Liver (tissue), 9 donors: ENCODE results near the gene TRPC1. TPM values are rescaled to one million over a fixed set of nuclear protein-coding genes. Genes with fewer than 3 reads are reported as not detected.

ENCODE experiments used
- DNase-seq: peaks from one replicate; pipeline ENCODE4 v3.0.0-alpha.2; 2017; ENCODE audit warnings: low spot score
- H3K27ac ChIP-seq, 2 donors: one replicate each; pipeline ENCODE4 v1.7.0; 2013; ENCODE audit warnings: inconsistent platforms in 2 of 2, low read length in 2 of 2, control low read depth in 1 of 2, low read depth in 1 of 2, mild to moderate bottlenecking in 1 of 2
- H3K27me3 ChIP-seq, 4 donors: one replicate each; pipeline versions ENCODE4 v1.6.1 to v1.7.0; 2013; ENCODE audit warnings: low read length in 3 of 4, inconsistent platforms in 1 of 4, mild to moderate bottlenecking in 1 of 4, moderate library complexity in 1 of 4; ENCODE audit not compliant: control insufficient read depth in 4 of 4, insufficient read depth in 4 of 4
- H3K36me3 ChIP-seq, 4 donors: one replicate each; pipeline versions ENCODE4 v1.6.1 to v1.7.0; 2013; ENCODE audit warnings: low read length in 3 of 4, mild to moderate bottlenecking in 3 of 4, low read depth in 1 of 4, moderate library complexity in 1 of 4; ENCODE audit not compliant: control insufficient read depth in 4 of 4, insufficient read depth in 3 of 4
- H3K4me1 ChIP-seq, 4 donors: one replicate each; pipeline versions ENCODE4 v1.6.1 to v1.7.0; 2013; ENCODE audit warnings: low read length in 3 of 4, mild to moderate bottlenecking in 3 of 4, moderate library complexity in 1 of 4; ENCODE audit not compliant: control insufficient read depth in 4 of 4, insufficient read depth in 4 of 4
- H3K4me3 ChIP-seq, 3 donors: one replicate each; pipeline versions ENCODE4 v1.6.1 to v1.7.0; 2013; ENCODE audit warnings: low read length in 3 of 3, control low read depth in 1 of 3, low read depth in 1 of 3, mild to moderate bottlenecking in 1 of 3
- H3K9ac ChIP-seq, 2 donors: one replicate each; pipeline ENCODE4 v1.7.0; 2013; ENCODE audit warnings: low read length in 2 of 2, mild to moderate bottlenecking in 2 of 2, moderate library complexity in 2 of 2, control low read depth in 1 of 2, low read depth in 1 of 2
- H3K9me3 ChIP-seq, 4 donors: one replicate each; pipeline versions ENCODE4 v1.6.1 to v1.7.0; 2013; ENCODE audit warnings: low read length in 3 of 4; ENCODE audit not compliant: control insufficient read depth in 4 of 4
- EGR1 ChIP-seq, 2 donors: IDR thresholded peaks; 2 replicates each; pipeline ENCODE4 v1.6.1; 2016 to 2018; ENCODE audit warnings: antibody characterized with exemption in 2 of 2, low read depth in 2 of 2
- FOXA1 ChIP-seq: IDR thresholded peaks from 2 replicates; pipeline ENCODE4 v1.6.1; 2016; ENCODE audit warnings: antibody characterized with exemption
- FOXA2 ChIP-seq: IDR thresholded peaks from 2 replicates; pipeline ENCODE4 v1.6.1; 2016; ENCODE audit warnings: antibody characterized with exemption
- GABPA ChIP-seq, 2 donors: IDR thresholded peaks in 1 of 2; conservative IDR thresholded peaks in 1 of 2; 2 replicates each; pipeline ENCODE4 v1.6.1; 2016; ENCODE audit warnings: antibody characterized with exemption in 2 of 2, mild to moderate bottlenecking in 1 of 2, moderate library complexity in 1 of 2
- HNF4A ChIP-seq, 2 donors: conservative IDR thresholded peaks; 2 replicates each; pipeline ENCODE4 v1.6.1; 2016; ENCODE audit warnings: antibody characterized with exemption in 2 of 2, mild to moderate bottlenecking in 2 of 2
- HNF4G ChIP-seq: IDR thresholded peaks from 2 replicates; pipeline ENCODE4 v1.6.1; 2016; ENCODE audit warnings: antibody characterized with exemption
- JUND ChIP-seq, 2 donors: IDR thresholded peaks; 2 replicates each; pipeline ENCODE4 v1.6.1; 2016; ENCODE audit warnings: antibody characterized with exemption in 2 of 2
- NR2F2 ChIP-seq: IDR thresholded peaks from 2 replicates; pipeline ENCODE4 v1.6.1; 2016; ENCODE audit warnings: antibody characterized with exemption
- RAD21 ChIP-seq, 2 donors: IDR thresholded peaks; 2 replicates each; pipeline ENCODE4 v1.6.1; 2016; ENCODE audit warnings: antibody characterized with exemption in 2 of 2, mild to moderate bottlenecking in 2 of 2
- RXRA ChIP-seq, 2 donors: IDR thresholded peaks; 2 replicates each; pipeline ENCODE4 v1.6.1; 2017 to 2018; ENCODE audit warnings: antibody characterized with exemption in 2 of 2, mild to moderate bottlenecking in 1 of 2
- SP1 ChIP-seq: IDR thresholded peaks from 2 replicates; pipeline ENCODE4 v1.6.1; 2018; ENCODE audit warnings: antibody characterized with exemption, mild to moderate bottlenecking
- TAF1 ChIP-seq: conservative IDR thresholded peaks from 2 replicates; pipeline ENCODE4 v1.6.1; 2016; ENCODE audit warnings: antibody characterized with exemption, mild to moderate bottlenecking
- YY1 ChIP-seq: IDR thresholded peaks from 2 replicates; pipeline ENCODE4 v1.6.1; 2016; ENCODE audit warnings: antibody characterized with exemption, mild to moderate bottlenecking
- polyA plus RNA-seq, 2 donors: library from polyadenylated mRNA; stranded (reverse) in 1 of 2; unstranded in 1 of 2; fragments of 200-250 nt in 1 of 2; fragments of >200 nt in 1 of 2; fragmentation: Nextera tagmentation in 1 of 2; extraction: Ambion mirVana in 1 of 2; gene quantifications; one replicate each; pipeline versions ENCODE4 v1.2.1 to v1.2.3, GENCODE V29; 2013 to 2015
- total RNA-seq, 2 donors: library from RNA; depleted of rRNA; stranded (reverse); fragments of >200 nt; gene quantifications; one replicate each; pipeline ENCODE4 v1.2.3, GENCODE V29; 2014
- TF ChIP-seq, protein P1 (sequence below): IDR thresholded peaks from 2 replicates; pipeline ENCODE4 v1.6.1; 2016; ENCODE audit warnings: antibody characterized with exemption
- TF ChIP-seq, protein P2 (sequence below): IDR thresholded peaks from 2 replicates; pipeline ENCODE4 v1.6.1; 2016; ENCODE audit warnings: antibody characterized with exemption
- TF ChIP-seq, protein P3 (sequence below): IDR thresholded peaks from 2 replicates; pipeline ENCODE4 v1.6.1; 2016; ENCODE audit warnings: antibody characterized with exemption, mild to moderate bottlenecking
- TF ChIP-seq, protein P4 (sequence below): fragments of 150-350 bp; IDR thresholded peaks from 2 replicates; pipeline ENCODE4 v1.5.1; 2017; ENCODE audit warnings: improper control_type of control experiment, low read depth, low read length; ENCODE audit not compliant: missing input control
- TF ChIP-seq, protein P5 (sequence below): IDR thresholded peaks from 2 replicates; pipeline ENCODE4 v1.6.1; 2016; ENCODE audit warnings: antibody characterized with exemption
- donor health status: healthy.
- donor health status: healthy.
- donor health status: healthy.
- donor health status: healthy.
- donor health status: healthy.

The TRPC1 gene
- total and polyA plus RNA-seq, 4 donors, result 0.15 to 4.7 (median 1.6) TPM

DNA sequence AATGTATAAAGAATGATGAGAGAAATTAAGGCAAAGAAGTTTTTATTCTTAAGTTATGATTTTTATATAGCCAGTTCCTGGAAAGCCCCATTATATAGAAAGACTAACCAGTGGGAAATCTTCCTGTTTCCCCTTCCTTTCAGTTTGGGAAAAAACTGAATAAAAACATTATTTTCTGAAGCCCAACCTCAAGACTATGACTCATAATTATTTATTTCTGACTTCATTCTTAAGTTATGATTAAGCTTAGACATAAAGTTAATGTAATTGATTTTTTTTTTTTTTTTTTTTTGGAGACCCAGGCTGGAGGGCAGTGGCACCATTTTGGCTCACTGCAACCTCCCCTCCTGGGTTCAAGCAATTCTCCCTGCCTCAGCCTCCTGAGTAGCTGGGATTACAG lies 55.8 kb downstream of the TRPC1 start:
- Histone ChIP-seq H3K27me3 (no peaks in the 10 kb centered on the region), H3K27ac (no peak overlapping the region), H3K4me1 (no peaks in the 10 kb centered on the region), H3K36me3 (no peaks in the 10 kb centered on the region), H3K9me3 (no peaks in the 10 kb centered on the region), H3K4me3 (no peak overlapping the region), H3K9ac (no peak overlapping the region)
- no peak for DNase-seq
- no peak for TF ChIP-seq HNF4G
- TF ChIP-seq EGR1 (IDR thresholded peaks at IDR 0.05; ENCODE audit: low read depth in 2 of 2), result no peak
- no peak for TF ChIP-seq YY1
- TF ChIP-seq, protein P1, sequence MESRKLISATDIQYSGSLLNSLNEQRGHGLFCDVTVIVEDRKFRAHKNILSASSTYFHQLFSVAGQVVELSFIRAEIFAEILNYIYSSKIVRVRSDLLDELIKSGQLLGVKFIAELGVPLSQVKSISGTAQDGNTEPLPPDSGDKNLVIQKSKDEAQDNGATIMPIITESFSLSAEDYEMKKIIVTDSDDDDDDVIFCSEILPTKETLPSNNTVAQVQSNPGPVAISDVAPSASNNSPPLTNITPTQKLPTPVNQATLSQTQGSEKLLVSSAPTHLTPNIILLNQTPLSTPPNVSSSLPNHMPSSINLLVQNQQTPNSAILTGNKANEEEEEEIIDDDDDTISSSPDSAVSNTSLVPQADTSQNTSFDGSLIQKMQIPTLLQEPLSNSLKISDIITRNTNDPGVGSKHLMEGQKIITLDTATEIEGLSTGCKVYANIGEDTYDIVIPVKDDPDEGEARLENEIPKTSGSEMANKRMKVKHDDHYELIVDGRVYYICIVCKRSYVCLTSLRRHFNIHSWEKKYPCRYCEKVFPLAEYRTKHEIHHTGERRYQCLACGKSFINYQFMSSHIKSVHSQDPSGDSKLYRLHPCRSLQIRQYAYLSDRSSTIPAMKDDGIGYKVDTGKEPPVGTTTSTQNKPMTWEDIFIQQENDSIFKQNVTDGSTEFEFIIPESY, result no peak
- no peak for TF ChIP-seq FOXA2
- TF ChIP-seq, protein P2, sequence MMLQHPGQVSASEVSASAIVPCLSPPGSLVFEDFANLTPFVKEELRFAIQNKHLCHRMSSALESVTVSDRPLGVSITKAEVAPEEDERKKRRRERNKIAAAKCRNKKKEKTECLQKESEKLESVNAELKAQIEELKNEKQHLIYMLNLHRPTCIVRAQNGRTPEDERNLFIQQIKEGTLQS, result no peak
- TF ChIP-seq, protein P3, sequence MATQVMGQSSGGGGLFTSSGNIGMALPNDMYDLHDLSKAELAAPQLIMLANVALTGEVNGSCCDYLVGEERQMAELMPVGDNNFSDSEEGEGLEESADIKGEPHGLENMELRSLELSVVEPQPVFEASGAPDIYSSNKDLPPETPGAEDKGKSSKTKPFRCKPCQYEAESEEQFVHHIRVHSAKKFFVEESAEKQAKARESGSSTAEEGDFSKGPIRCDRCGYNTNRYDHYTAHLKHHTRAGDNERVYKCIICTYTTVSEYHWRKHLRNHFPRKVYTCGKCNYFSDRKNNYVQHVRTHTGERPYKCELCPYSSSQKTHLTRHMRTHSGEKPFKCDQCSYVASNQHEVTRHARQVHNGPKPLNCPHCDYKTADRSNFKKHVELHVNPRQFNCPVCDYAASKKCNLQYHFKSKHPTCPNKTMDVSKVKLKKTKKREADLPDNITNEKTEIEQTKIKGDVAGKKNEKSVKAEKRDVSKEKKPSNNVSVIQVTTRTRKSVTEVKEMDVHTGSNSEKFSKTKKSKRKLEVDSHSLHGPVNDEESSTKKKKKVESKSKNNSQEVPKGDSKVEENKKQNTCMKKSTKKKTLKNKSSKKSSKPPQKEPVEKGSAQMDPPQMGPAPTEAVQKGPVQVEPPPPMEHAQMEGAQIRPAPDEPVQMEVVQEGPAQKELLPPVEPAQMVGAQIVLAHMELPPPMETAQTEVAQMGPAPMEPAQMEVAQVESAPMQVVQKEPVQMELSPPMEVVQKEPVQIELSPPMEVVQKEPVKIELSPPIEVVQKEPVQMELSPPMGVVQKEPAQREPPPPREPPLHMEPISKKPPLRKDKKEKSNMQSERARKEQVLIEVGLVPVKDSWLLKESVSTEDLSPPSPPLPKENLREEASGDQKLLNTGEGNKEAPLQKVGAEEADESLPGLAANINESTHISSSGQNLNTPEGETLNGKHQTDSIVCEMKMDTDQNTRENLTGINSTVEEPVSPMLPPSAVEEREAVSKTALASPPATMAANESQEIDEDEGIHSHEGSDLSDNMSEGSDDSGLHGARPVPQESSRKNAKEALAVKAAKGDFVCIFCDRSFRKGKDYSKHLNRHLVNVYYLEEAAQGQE, result no peak
- TF ChIP-seq, protein P4, sequence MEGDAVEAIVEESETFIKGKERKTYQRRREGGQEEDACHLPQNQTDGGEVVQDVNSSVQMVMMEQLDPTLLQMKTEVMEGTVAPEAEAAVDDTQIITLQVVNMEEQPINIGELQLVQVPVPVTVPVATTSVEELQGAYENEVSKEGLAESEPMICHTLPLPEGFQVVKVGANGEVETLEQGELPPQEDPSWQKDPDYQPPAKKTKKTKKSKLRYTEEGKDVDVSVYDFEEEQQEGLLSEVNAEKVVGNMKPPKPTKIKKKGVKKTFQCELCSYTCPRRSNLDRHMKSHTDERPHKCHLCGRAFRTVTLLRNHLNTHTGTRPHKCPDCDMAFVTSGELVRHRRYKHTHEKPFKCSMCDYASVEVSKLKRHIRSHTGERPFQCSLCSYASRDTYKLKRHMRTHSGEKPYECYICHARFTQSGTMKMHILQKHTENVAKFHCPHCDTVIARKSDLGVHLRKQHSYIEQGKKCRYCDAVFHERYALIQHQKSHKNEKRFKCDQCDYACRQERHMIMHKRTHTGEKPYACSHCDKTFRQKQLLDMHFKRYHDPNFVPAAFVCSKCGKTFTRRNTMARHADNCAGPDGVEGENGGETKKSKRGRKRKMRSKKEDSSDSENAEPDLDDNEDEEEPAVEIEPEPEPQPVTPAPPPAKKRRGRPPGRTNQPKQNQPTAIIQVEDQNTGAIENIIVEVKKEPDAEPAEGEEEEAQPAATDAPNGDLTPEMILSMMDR, result no peak
- TF ChIP-seq TAF1, result no peak
- no peak for TF ChIP-seq NR2F2
- no peak for TF ChIP-seq JUND (IDR thresholded peaks at IDR 0.05)
- TF ChIP-seq FOXA1, result no peak
- TF ChIP-seq, protein P5, sequence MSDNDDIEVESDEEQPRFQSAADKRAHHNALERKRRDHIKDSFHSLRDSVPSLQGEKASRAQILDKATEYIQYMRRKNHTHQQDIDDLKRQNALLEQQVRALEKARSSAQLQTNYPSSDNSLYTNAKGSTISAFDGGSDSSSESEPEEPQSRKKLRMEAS, result no peak
- TF ChIP-seq RXRA (IDR thresholded peaks at IDR 0.05), result no peak
- no peak for TF ChIP-seq GABPA (IDR thresholded peaks at IDR 0.05 in 1 of 2, conservative IDR thresholded peaks at IDR 0.05 in 1 of 2)
- TF ChIP-seq SP1, result no peak
- TF ChIP-seq HNF4A (conservative IDR thresholded peaks at IDR 0.05), result no peak
- TF ChIP-seq RAD21 (IDR thresholded peaks at IDR 0.05), result no peak
